HG03469 (cell line): ENCODE data around the gene TTC12.

ENCODE experiments used
- ATAC-seq: cut with Tn5 transposase; IDR thresholded peaks from one replicate; pipeline ENCODE4 v1.9.1; 2021; ENCODE audit warnings: mild to moderate bottlenecking, moderate library complexity, moderate number of reproducible peaks; ENCODE audit not compliant: unreplicated experiment

TTC12 gene

GRCh38 chr11:113373306-113373705 lies 58.9 kb downstream of the TTC12 start:
- ATAC-seq, result no peak

- no peak for ATAC-seq
These were observed 59.7 kb downstream of the TTC12 start for GRCh38 chr11:113373981-113374560.

- ATAC-seq, result no peak
These were observed 61.0 kb downstream of the TTC12 start for GRCh38 chr11:113375402-113375801.

GRCh38 chr11:113376156-113376555 lies 61.8 kb downstream of the TTC12 start:
- no peak for ATAC-seq

GRCh38 chr11:113377681-113378412 lies 63.5 kb downstream of the TTC12 start:
- no peak for ATAC-seq

- no peak for ATAC-seq
These were observed 64.3 kb downstream of the TTC12 start for GRCh38 chr11:113378692-113379091.

- ATAC-seq, result no peak
These were observed 67.7 kb downstream of the TTC12 start for GRCh38 chr11:113382121-113382520.

- no peak for ATAC-seq
These were observed 70.2 kb downstream of the TTC12 start for GRCh38 chr11:113384551-113384950.

- ATAC-seq, result no peak
These were observed 71.4 kb downstream of the TTC12 start for GRCh38 chr11:113385749-113386148.

- ATAC-seq, result no peak
These were observed 72.5 kb downstream of the TTC12 start for GRCh38 chr11:113386866-113387265.

GRCh38 chr11:113387605-113388211 lies 73.3 kb downstream of the TTC12 start, which contains the start of gene ANKK1:
Gene ANKK1 (plus strand): TSS chr11:113387779. CDS start chr11:113387885, 106 bp downstream.
- no peak for ATAC-seq

GRCh38 chr11:113389272-113389671 lies 74.9 kb downstream of the TTC12 start:
- no peak for ATAC-seq

- ATAC-seq, result no peak
These were observed 78.0 kb downstream of the TTC12 start for GRCh38 chr11:113392236-113392921.

- ATAC-seq, result no peak
These were observed 79.2 kb downstream of the TTC12 start for GRCh38 chr11:113393501-113393985.

GRCh38 chr11:113394919-113395318 lies 80.5 kb downstream of the TTC12 start:
- no peak for ATAC-seq

- ATAC-seq, result no peak
These were observed 81.5 kb downstream of the TTC12 start for GRCh38 chr11:113395782-113396336.

- no peak for ATAC-seq
These were observed 82.3 kb downstream of the TTC12 start for GRCh38 chr11:113396690-113397089.

- no peak for ATAC-seq
These were observed 82.8 kb downstream of the TTC12 start for GRCh38 chr11:113397212-113397611.

- ATAC-seq, result no peak
These were observed 83.4 kb downstream of the TTC12 start for GRCh38 chr11:113397821-113398220.

GRCh38 chr11:113398669-113399430 lies 84.5 kb downstream of the TTC12 start:
- no peak for ATAC-seq
